Stimulated activated naive B cell treated with anti-CD40 and anti-IgM and Interleukin-4, amounts not matched to agents 10 μg/mL and 1 μg/mL and 100 μg/mL, for 72 hours (primary cell): ENCODE measurements around the gene SLC12A6.

Experiments
- ATAC-seq, 2 donors: fragments of 150-1000 bp; cut with Tn5 transposase; replicated peaks; 2 replicates each; pipeline ENCODE4 v1.10.0; 2021; ENCODE audit warnings: moderate library complexity in 1 of 2
- DNase-seq: peaks from one replicate; pipeline ENCODE4 v3.0.0; 2021
- H3K27ac Mint-ChIP-seq: one replicate; pipeline ENCODE4 v1.8.0; 2022; ENCODE audit warnings: mild to moderate bottlenecking, mixed read lengths
- H3K27me3 Mint-ChIP-seq, 2 donors: one replicate each; pipeline ENCODE4 v1.8.0; 2022; ENCODE audit warnings: mixed read lengths in 2 of 2
- H3K36me3 Mint-ChIP-seq, 2 donors: one replicate each; pipeline ENCODE4 v1.8.0; 2022; ENCODE audit warnings: mixed read lengths in 2 of 2, mild to moderate bottlenecking in 1 of 2
- H3K4me1 Mint-ChIP-seq, 2 donors: one replicate each; pipeline ENCODE4 v1.8.0; 2022; ENCODE audit warnings: mixed read lengths in 2 of 2, mild to moderate bottlenecking in 1 of 2
- H3K4me3 Mint-ChIP-seq, 2 donors: one replicate each; pipeline ENCODE4 v1.8.0; 2022; ENCODE audit warnings: mild to moderate bottlenecking in 2 of 2, mixed read lengths in 2 of 2, moderate library complexity in 1 of 2
- H3K9me3 Mint-ChIP-seq, 2 donors: one replicate each; pipeline ENCODE4 v1.8.0; 2022; ENCODE audit warnings: mixed read lengths in 2 of 2, mild to moderate bottlenecking in 1 of 2

The SLC12A6 gene

GRCh38 chr15:34292621-34293020 is 45.0 kb downstream of the SLC12A6 start:
- no peak overlapping the region for H3K27ac Mint-ChIP-seq
- peaks cover 19 to 28% of the 10 kb centered on the region in 2 donors for H3K4me1 Mint-ChIP-seq
- DNase-seq (no peak), ATAC-seq (no peak)
- H3K4me3 Mint-ChIP-seq, result no peak overlapping the region
- peaks cover 31 to 55% of the 10 kb centered on the region in 2 donors for H3K36me3 Mint-ChIP-seq
- H3K9me3 Mint-ChIP-seq, result peaks cover under 1 to 6% of the 10 kb centered on the region in 2 donors
- no peaks in the 10 kb centered on the region for H3K27me3 Mint-ChIP-seq

DNA sequence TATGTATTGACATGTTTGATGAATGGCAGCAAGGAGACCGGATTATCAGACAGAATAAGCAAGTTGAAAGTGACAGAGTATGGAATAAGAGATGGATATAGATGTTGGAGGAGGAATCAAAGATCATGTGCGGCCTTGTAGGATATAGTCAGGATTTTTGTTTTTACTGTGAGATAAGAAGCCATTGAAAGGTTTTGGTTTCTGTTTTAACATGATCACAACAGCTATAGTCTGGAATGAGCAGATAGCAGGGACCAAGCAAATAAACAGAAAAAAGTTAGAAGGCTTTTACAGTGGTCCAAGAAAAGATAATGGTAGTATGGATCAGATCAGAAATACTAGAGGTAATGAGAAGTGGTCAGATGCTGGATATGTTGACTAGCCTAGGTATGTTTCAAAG is 52.6 kb downstream of the SLC12A6 start:
- Mint-ChIP-seq H3K27ac (no peak overlapping the region), H3K36me3 (peaks cover 30 to 52% of the 10 kb centered on the region in 2 donors), H3K4me3 (no peak overlapping the region), H3K9me3 (peaks cover 4 to 9% of the 10 kb centered on the region in 2 donors), H3K27me3 (no peaks in the 10 kb centered on the region), H3K4me1 (peaks cover 19 to 41% of the 10 kb centered on the region in 2 donors)
- DNase-seq (no peak), ATAC-seq (no peak)

- peaks cover 19 to 30% of the 10 kb centered on the region in 2 donors for H3K4me1 Mint-ChIP-seq
- peaks cover under 1 to 1% of the 10 kb centered on the region in 2 donors for H3K9me3 Mint-ChIP-seq
- peaks cover 15 to 33% of the 10 kb centered on the region in 2 donors for H3K36me3 Mint-ChIP-seq
- no peak overlapping the region for H3K27ac Mint-ChIP-seq
- no peak for ATAC-seq
- DNase-seq, result no peak
- no peak overlapping the region for H3K4me3 Mint-ChIP-seq
- H3K27me3 Mint-ChIP-seq, result no peaks in the 10 kb centered on the region
Observed at GRCh38 chr15:34282384-34282783, 55.2 kb downstream of the SLC12A6 start.

- peaks cover 13 to 27% of the 10 kb centered on the region in 2 donors for H3K36me3 Mint-ChIP-seq
- no peak overlapping the region for H3K4me3 Mint-ChIP-seq
- peaks cover 17 to 34% of the 10 kb centered on the region in 2 donors for H3K4me1 Mint-ChIP-seq
- DNase-seq (no peak), ATAC-seq (no peak)
- H3K9me3 Mint-ChIP-seq, result no peaks in the 10 kb centered on the region
- no peaks in the 10 kb centered on the region for H3K27me3 Mint-ChIP-seq
- H3K27ac Mint-ChIP-seq, result no peak overlapping the region
Observed at GRCh38 chr15:34280193-34280592, 57.4 kb downstream of the SLC12A6 start.

- DNase-seq, result no peak
- Mint-ChIP-seq H3K4me3 (no peak overlapping the region), H3K4me1 (peaks cover 13 to 34% of the 10 kb centered on the region in 2 donors), H3K27ac (no peak overlapping the region), H3K36me3 (peaks cover 13 to 29% of the 10 kb centered on the region in 2 donors), H3K27me3 (no peaks in the 10 kb centered on the region), H3K9me3 (no peaks in the 10 kb centered on the region)
- no peak for ATAC-seq
Observed at GRCh38 chr15:34279368-34279767, 58.2 kb downstream of the SLC12A6 start.

DNA sequence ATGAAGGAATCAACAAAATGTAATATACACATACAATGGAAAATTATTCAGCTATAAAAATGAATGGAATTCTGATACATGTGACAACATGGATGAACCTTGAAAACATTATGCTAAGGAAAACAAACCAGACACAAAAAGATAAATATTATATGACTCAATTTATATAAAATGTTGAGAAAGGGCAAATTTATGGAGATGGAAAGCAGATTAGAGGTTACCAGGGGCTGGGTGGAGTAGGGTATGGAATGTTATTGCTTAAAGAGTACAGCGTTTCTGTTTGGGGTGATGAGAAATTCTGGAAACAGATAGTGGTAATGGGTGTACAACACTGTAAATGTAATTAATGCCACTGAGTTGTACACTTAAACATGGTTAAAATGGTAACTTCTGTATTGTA is 61.9 kb downstream of the SLC12A6 start:
- Mint-ChIP-seq H3K9me3 (no peaks in the 10 kb centered on the region), H3K4me3 (no peak overlapping the region), H3K27ac (no peak overlapping the region), H3K36me3 (peaks cover 16 to 29% of the 10 kb centered on the region in 2 donors), H3K4me1 (peaks cover 8 to 29% of the 10 kb centered on the region in 2 donors), H3K27me3 (no peaks in the 10 kb centered on the region)
- no peak for DNase-seq
- ATAC-seq, result no peak

DNA sequence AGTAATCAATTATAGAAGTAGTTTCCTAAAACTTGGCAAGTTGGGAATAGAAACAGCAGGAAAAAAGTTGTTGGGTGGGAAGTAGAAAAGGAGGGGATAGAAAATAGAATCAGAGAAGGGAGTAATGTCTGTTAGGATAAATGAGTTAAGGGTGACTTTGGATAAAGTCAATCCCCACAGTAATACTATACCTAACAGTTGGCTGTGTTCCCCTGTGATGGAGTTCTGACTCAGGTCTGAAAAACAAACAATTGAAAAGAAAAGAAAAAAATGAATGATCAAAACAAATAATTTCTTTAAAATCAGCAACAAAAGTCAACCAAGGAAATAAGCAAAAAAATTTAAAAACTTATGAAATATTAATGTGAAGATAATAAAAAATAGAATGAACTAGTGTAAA is 62.4 kb downstream of the SLC12A6 start:
- Mint-ChIP-seq H3K9me3 (no peaks in the 10 kb centered on the region), H3K27me3 (no peaks in the 10 kb centered on the region), H3K4me3 (no peak overlapping the region), H3K36me3 (peaks cover 15 to 28% of the 10 kb centered on the region in 2 donors), H3K4me1 (peaks cover 3 to 24% of the 10 kb centered on the region in 2 donors), H3K27ac (no peak overlapping the region)
- no peak for DNase-seq
- ATAC-seq, result no peak

- Mint-ChIP-seq H3K4me1 (peaks cover 5 to 26% of the 10 kb centered on the region in 2 donors), H3K9me3 (no peaks in the 10 kb centered on the region), H3K36me3 (peaks cover 24 to 37% of the 10 kb centered on the region in 2 donors), H3K27me3 (no peaks in the 10 kb centered on the region), H3K27ac (no peak overlapping the region), H3K4me3 (no peak overlapping the region)
- ATAC-seq (no peak), DNase-seq (no peak)
Observed at GRCh38 chr15:34271493-34271892, 66.1 kb downstream of the SLC12A6 start.

DNA sequence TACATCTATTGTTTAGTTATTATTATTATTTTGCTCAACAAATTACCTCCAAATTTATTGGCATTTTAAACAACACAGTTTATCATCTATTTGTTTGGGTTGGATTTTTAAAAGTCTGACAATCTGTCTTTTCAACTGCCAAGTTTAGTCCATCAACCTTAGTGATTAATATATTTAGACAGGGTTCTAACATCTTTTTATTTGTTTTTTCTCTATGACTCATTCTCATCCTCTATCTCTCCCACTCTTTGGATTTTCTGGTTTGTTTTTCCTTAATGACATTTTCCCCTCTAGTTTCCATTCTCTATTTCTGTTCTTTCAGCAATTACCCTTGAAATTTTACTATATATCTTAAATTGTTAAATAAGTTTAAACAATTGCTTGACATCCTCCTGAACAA is 70.8 kb downstream of the SLC12A6 start:
- Mint-ChIP-seq H3K4me3 (no peak overlapping the region), H3K27ac (no peak overlapping the region), H3K4me1 (peaks cover 5 to 16% of the 10 kb centered on the region in 2 donors), H3K36me3 (peaks cover 28 to 30% of the 10 kb centered on the region in 2 donors), H3K9me3 (no peaks in the 10 kb centered on the region), H3K27me3 (no peaks in the 10 kb centered on the region)
- ATAC-seq, result no peak
- DNase-seq, result no peak

DNA sequence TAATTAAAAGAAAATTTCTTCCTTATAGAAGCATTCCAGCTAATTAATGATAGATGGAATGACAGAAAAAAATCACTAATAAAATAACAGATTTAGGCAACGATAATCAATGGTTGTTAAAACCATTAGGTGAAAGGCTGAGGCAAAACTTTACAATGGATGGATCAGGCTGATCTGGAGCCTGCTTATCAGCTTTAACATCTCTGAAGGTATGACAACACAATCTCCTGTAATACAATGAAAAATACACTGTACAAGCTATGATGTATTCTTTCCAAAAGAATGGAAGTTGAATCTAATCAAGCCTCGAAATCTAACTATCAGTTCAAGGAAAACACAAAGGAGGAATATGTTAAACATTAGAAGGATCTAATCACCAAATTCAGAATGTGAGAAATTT is 73.5 kb downstream of the SLC12A6 start:
- ATAC-seq, result no peak
- DNase-seq, result no peak
- H3K9me3 Mint-ChIP-seq, result no peaks in the 10 kb centered on the region
- peaks cover 23 to 24% of the 10 kb centered on the region in 2 donors for H3K36me3 Mint-ChIP-seq
- H3K4me1 Mint-ChIP-seq, result peaks cover 6 to 16% of the 10 kb centered on the region in 2 donors
- H3K27me3 Mint-ChIP-seq, result no peaks in the 10 kb centered on the region
- H3K4me3 Mint-ChIP-seq, result no peak overlapping the region
- H3K27ac Mint-ChIP-seq, result peak overlapping the region; percentile 47

DNA sequence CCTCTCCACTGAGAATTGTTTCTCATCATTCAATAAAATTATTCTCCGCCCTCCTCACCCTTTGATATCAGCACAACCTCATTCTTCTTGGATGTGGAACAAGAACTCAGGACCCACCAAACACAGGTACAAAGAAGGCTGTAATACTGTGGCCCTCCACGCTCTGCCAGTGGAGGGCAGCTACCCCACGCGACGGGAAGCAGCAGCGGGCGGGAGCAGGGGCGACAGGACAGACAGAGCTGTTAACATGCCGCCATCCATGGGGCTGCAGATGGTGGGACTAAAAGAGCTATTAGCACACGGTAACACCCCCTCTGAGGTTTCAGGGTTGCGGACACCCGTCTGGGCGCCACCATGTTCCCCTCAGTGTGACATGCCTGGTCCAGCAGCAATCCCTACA is 75.2 kb downstream of the SLC12A6 start:
- DNase-seq (no peak), ATAC-seq (no peak)
- Mint-ChIP-seq H3K27ac (peak overlapping the region; percentile 60), H3K9me3 (no peaks in the 10 kb centered on the region), H3K4me1 (peaks cover 4 to 8% of the 10 kb centered on the region in 2 donors), H3K27me3 (no peaks in the 10 kb centered on the region), H3K36me3 (peaks cover 27% of the 10 kb centered on the region in 2 donors), H3K4me3 (no peak overlapping the region)

GRCh38 chr15:34259566-34259965 is 78.0 kb downstream of the SLC12A6 start:
- DNase-seq (no peak), ATAC-seq (no peak)
- no peaks in the 10 kb centered on the region for H3K9me3 Mint-ChIP-seq
- H3K4me1 Mint-ChIP-seq, result peaks cover 0 to 4% of the 10 kb centered on the region in 2 donors
- H3K27me3 Mint-ChIP-seq, result no peaks in the 10 kb centered on the region
- no peak overlapping the region for H3K4me3 Mint-ChIP-seq
- peaks cover 28 to 33% of the 10 kb centered on the region in 2 donors for H3K36me3 Mint-ChIP-seq
- H3K27ac Mint-ChIP-seq, result peak overlapping the region; percentile 52

- no peaks in the 10 kb centered on the region for H3K27me3 Mint-ChIP-seq
- peaks cover 0 to 4% of the 10 kb centered on the region in 2 donors for H3K4me1 Mint-ChIP-seq
- H3K9me3 Mint-ChIP-seq, result no peaks in the 10 kb centered on the region
- no peak for DNase-seq
- H3K4me3 Mint-ChIP-seq, result no peak overlapping the region
- no peak overlapping the region for H3K27ac Mint-ChIP-seq
- peaks cover 35 to 38% of the 10 kb centered on the region in 2 donors for H3K36me3 Mint-ChIP-seq
- no peak for ATAC-seq
Observed at GRCh38 chr15:34258151-34258550, 79.4 kb downstream of the SLC12A6 start.

- Mint-ChIP-seq H3K27ac (no peak overlapping the region), H3K4me3 (no peak overlapping the region), H3K36me3 (peaks cover 38 to 44% of the 10 kb centered on the region in 2 donors)
Observed at GRCh38 chr15:34252545-34252944, 85.0 kb downstream of the SLC12A6 start.

DNA sequence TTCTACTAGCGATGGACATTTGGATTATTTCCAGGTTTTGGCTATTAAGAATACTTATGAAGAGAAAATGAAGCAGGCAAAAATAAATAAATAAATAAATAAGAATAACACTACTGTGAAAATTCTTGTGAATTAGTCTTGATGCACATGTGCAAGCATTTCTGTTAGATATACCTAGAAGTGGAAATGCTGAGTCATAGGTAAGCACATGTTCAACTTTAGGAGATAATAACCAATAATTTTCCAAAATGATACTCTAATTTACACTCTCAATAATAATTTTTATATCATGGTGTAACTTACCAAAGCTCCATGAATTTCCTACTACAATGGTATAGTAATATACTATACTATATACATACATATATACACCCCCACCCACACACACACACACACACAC is 89.4 kb downstream of the SLC12A6 start:
- H3K27ac Mint-ChIP-seq, result no peak overlapping the region
- no peaks in the 10 kb centered on the region for H3K9me3 Mint-ChIP-seq
- no peaks in the 10 kb centered on the region for H3K27me3 Mint-ChIP-seq
- H3K4me3 Mint-ChIP-seq, result no peak overlapping the region
- no peak for DNase-seq
- ATAC-seq, result no peak
- H3K36me3 Mint-ChIP-seq, result peaks cover 31 to 50% of the 10 kb centered on the region in 2 donors
- peaks cover 5% of the 10 kb centered on the region in 2 donors for H3K4me1 Mint-ChIP-seq

More at GRCh38 chr15:34252545-34252944, 85.0 kb downstream of the SLC12A6 start:
- H3K27me3 Mint-ChIP-seq, result no peaks in the 10 kb centered on the region
- no peak for DNase-seq
- ATAC-seq, result no peak
- H3K4me1 Mint-ChIP-seq, result peaks cover 3% of the 10 kb centered on the region in 2 donors
- H3K9me3 Mint-ChIP-seq, result no peaks in the 10 kb centered on the region
